DMS53 treated with DMSO at 0.1 percent for 48 hours (cell line): ENCODE measurements around the gene KLHDC9.
A peak's percentile ranks its signal among the peaks of the same experiment; 100 is the strongest.

Source experiments
- DNase-seq: peaks from one replicate; lab custom pipeline; 2025; ENCODE audit not compliant: unreplicated experiment; lab: John Stamatoyannopoulos, UW

KLHDC9 gene

GRCh38 chr1:161074676-161075368 is 23.3 kb upstream of the KLHDC9 start:
- no peak for DNase-seq

GRCh38 chr1:161076410-161076809 is 21.8 kb upstream of the KLHDC9 start:
- no peak for DNase-seq

GRCh38 chr1:161077426-161077825 is 20.7 kb upstream of the KLHDC9 start:
- no peak for DNase-seq

- DNase-seq: no peak
Observed at GRCh38 chr1:161079436-161080110, 18.6 kb upstream of the KLHDC9 start.

- no peak for DNase-seq
Observed at GRCh38 chr1:161080441-161081405, 17.4 kb upstream of the KLHDC9 start.

GRCh38 chr1:161081519-161081918 is 16.6 kb upstream of the KLHDC9 start:
- no peak for DNase-seq

GRCh38 chr1:161082483-161082882 is 15.7 kb upstream of the KLHDC9 start:
- DNase-seq: no peak

GRCh38 chr1:161082996-161083747 is 15.0 kb upstream of the KLHDC9 start:
- DNase-seq: peak; percentile 68

GRCh38 chr1:161083748-161084596 is 14.2 kb upstream of the KLHDC9 start:
- no peak for DNase-seq

GRCh38 chr1:161084597-161084988 is 13.6 kb upstream of the KLHDC9 start:
- DNase-seq: no peak

- no peak for DNase-seq
Observed at GRCh38 chr1:161085165-161085564, 13.0 kb upstream of the KLHDC9 start.

GRCh38 chr1:161086457-161086856 is 11.7 kb upstream of the KLHDC9 start:
- DNase-seq: no peak

GRCh38 chr1:161088587-161089110 is 9.5 kb upstream of the KLHDC9 start:
- DNase-seq: no peak

GRCh38 chr1:161089251-161089924 is 8.8 kb upstream of the KLHDC9 start, which contains the start of gene NECTIN4:
Gene NECTIN4, minus strand, starts transcription at chr1:161089558. Its CDS starts 262 bp downstream, at chr1:161089296.
- peak; percentile 44 for DNase-seq

GRCh38 chr1:161089938-161090337 is 8.2 kb upstream of the KLHDC9 start:
- no peak for DNase-seq

- DNase-seq: no peak
Observed at GRCh38 chr1:161090617-161091016, 7.5 kb upstream of the KLHDC9 start.

- DNase-seq: no peak
Observed at GRCh38 chr1:161091093-161091492, 7.1 kb upstream of the KLHDC9 start.

- no peak for DNase-seq
Observed at GRCh38 chr1:161091796-161092507, 6.2 kb upstream of the KLHDC9 start.
